Kidney (tissue), 14 donors: ENCODE results near the gene PDE4D. TPM values are rescaled to one million over a fixed set of nuclear protein-coding genes. Genes with fewer than 3 reads are reported as not detected.

Source experiments
- DNase-seq, 5 donors: peaks; one replicate each; pipeline ENCODE4 v3.0.0-alpha.2; 2013 to 2020
- FAIRE-seq: peaks from 2 replicates; lab custom pipeline; 2012; peaks lifted over from hg19 to GRCh38; lab: Jason Lieb, UNC
- H3K27ac ChIP-seq, 2 donors: one replicate each; pipeline ENCODE4 v1.7.0; 2013; ENCODE audit warnings: low read depth in 2 of 2, low read length in 2 of 2, inconsistent platforms in 1 of 2
- H3K27me3 ChIP-seq: one replicate; pipeline ENCODE4 v1.7.1; 2013; ENCODE audit warnings: low read length, inconsistent platforms; ENCODE audit not compliant: control insufficient read depth, insufficient read depth
- H3K36me3 ChIP-seq, 3 donors: one replicate each; pipeline versions ENCODE4 v1.7.0 to v1.7.1; 2013; ENCODE audit warnings: low read length in 3 of 3, control low read depth in 1 of 3, inconsistent platforms in 1 of 3; ENCODE audit not compliant: insufficient read depth in 3 of 3, control insufficient read depth in 2 of 3
- H3K4me1 ChIP-seq, 3 donors: one replicate each; pipeline versions ENCODE4 v1.7.0 to v1.7.1; 2013; ENCODE audit warnings: low read length in 3 of 3, inconsistent platforms in 1 of 3, low read depth in 1 of 3; ENCODE audit not compliant: control insufficient read depth in 2 of 3, insufficient read depth in 2 of 3
- H3K4me3 ChIP-seq, 3 donors: one replicate each; pipeline versions ENCODE4 v1.7.0 to v1.8.1; 2013; ENCODE audit warnings: low read length in 3 of 3, control low read depth in 1 of 3, inconsistent platforms in 1 of 3
- H3K9ac ChIP-seq, 3 donors: one replicate each; pipeline versions ENCODE4 v1.7.0 to v1.7.1; 2013; ENCODE audit warnings: low read length in 3 of 3, control low read depth in 1 of 3, inconsistent platforms in 1 of 3
- H3K9me3 ChIP-seq, 3 donors: one replicate each; pipeline versions ENCODE4 v1.7.0 to v1.7.1; 2013; ENCODE audit warnings: low read length in 3 of 3, control low read depth in 1 of 3, inconsistent platforms in 1 of 3; ENCODE audit not compliant: control insufficient read depth in 2 of 3, insufficient read depth in 1 of 3
- CTCF ChIP-seq: IDR thresholded peaks from 3 replicates; pipeline ENCODE4 v1.5.1; 2012; ENCODE audit warnings: mild to moderate bottlenecking, moderate library complexity, borderline replicate concordance; ENCODE audit not compliant: insufficient read depth; ENCODE audit errors: extremely low read depth
- intact Hi-C: fragments of 100-400 bp; cut with DNase I; formaldehyde crosslinking; loops from one replicate; pipeline ENCODE4 v1.11.1; 2022
- polyA plus RNA-seq: library from polyadenylated mRNA; stranded (reverse); fragments of 350-450 nt; fragmentation: Illumina TruSeq; extraction: RNeasy Lipid Tissue Mini Kit (QIAGEN cat#74804); gene quantifications from one replicate; pipeline ENCODE4 v1.2.3, GENCODE V29; 2014; ENCODE audit warnings: low read depth, low replicate concordance; ENCODE audit not compliant: insufficient read depth
- total RNA-seq: library from RNA; stranded (reverse); fragmentation: NEBNext Ultra II Directional; extraction: Animal tissue kit (Norgen Biotek cat#: 25700); gene quantifications from one replicate; pipeline ENCODE4 v1.2.1, GENCODE V29; 2021
- donor health status: control.
- donor health status: control.
- donor health status: control.
- donor health status: control.
- donor health status: control.
- donor health status: DM: yes; HTN: yes; CAD: no.
- donor health status: Normal renal cell carcinoma (clear cell type).

PDE4D gene
- total and polyA plus RNA-seq, 2 donors from 2014 or later = 9.2 to 78.9 TPM

GRCh38 chr5:59732806-59733205 is 160.7 kb downstream of the PDE4D start:
- Histone ChIP-seq H3K9me3 (no peaks in the 10 kb centered on the region), H3K27ac (no peak overlapping the region), H3K27me3 (no peaks in the 10 kb centered on the region), H3K4me1 (no peaks in the 10 kb centered on the region), H3K4me3 (no peak overlapping the region), H3K9ac (no peak overlapping the region), H3K36me3 (no peaks in the 10 kb centered on the region)
- intact Hi-C loops = no loop called here
- no peak for TF ChIP-seq CTCF
- FAIRE-seq (no peak), DNase-seq (no peak)

GRCh38 chr5:59732301-59732700 is 161.2 kb downstream of the PDE4D start:
- no peak for TF ChIP-seq CTCF
- Histone ChIP-seq H3K36me3 (no peaks in the 10 kb centered on the region), H3K27me3 (no peaks in the 10 kb centered on the region), H3K4me1 (no peaks in the 10 kb centered on the region), H3K9ac (no peak overlapping the region), H3K27ac (no peak overlapping the region), H3K9me3 (no peaks in the 10 kb centered on the region), H3K4me3 (no peak overlapping the region)
- DNase-seq (no peak), FAIRE-seq (no peak)
- intact Hi-C loops = no loop called here

DNA sequence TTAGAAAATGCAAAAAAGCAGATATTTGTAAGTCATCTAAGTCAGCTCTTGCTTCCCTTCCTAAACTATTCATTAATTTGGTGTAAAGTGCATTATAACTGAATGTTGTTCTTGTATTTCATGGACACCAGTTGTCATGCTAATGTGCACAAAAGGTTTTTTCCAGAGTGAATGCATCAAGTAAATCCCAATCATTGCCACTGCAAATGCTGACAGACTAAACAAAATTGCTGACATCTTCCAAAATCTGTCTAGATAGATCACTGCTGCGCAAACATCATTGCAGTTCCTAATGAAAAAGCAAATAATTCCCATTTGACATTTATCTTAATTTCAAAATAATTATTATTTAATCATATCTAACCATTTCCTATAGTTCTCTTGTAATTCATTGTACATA is 161.7 kb downstream of the PDE4D start:
- H3K9me3 ChIP-seq = no peaks in the 10 kb centered on the region
- no peaks in the 10 kb centered on the region for H3K36me3 ChIP-seq
- no peak overlapping the region for H3K4me3 ChIP-seq
- H3K27me3 ChIP-seq = no peaks in the 10 kb centered on the region
- intact Hi-C loops = no loop called here
- no peak for DNase-seq
- H3K27ac ChIP-seq = no peak overlapping the region
- TF ChIP-seq CTCF = no peak
- H3K9ac ChIP-seq = no peak overlapping the region
- FAIRE-seq = no peak
- no peaks in the 10 kb centered on the region for H3K4me1 ChIP-seq

- intact Hi-C loops = no loop called here
- TF ChIP-seq CTCF = no peak
- Histone ChIP-seq H3K9me3 (no peaks in the 10 kb centered on the region), H3K36me3 (no peaks in the 10 kb centered on the region), H3K9ac (no peak overlapping the region), H3K4me1 (no peaks in the 10 kb centered on the region), H3K27ac (no peak overlapping the region), H3K4me3 (no peak overlapping the region), H3K27me3 (no peaks in the 10 kb centered on the region)
- no peak for DNase-seq
- no peak for FAIRE-seq
Observed at GRCh38 chr5:59729820-59730219, 163.7 kb downstream of the PDE4D start.
